ENCODE measurements around the gene SLC7A10. TPM values are rescaled to one million over a fixed set of nuclear protein-coding genes. Genes with fewer than 3 reads are reported as not detected.

SLC7A10 gene
- total and polyA plus RNA-seq, 2 donors from 2014 or later = 0.41 TPM; not detected in 1

DNA sequence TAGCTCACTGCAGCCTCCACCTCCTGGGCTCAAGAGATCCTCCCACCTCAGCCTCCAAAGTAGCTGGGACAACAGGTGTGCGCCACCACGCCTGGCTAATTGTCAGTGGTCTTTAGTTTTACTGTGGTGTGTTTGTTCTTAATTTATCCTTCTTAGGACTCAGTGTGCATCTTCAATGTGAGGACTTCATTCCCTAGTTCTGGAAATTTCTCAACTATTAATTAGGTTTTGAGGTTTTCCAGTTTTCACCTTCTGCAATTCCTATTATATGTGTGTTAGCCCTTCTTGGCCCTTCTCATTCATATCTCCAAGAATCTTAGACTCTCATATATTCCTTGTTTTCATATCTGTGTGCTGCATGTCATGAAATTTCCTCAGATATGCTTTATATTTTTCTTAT lies 32.2 kb upstream of the SLC7A10 start:
- FAIRE-seq (no peak), DNase-seq (no peak)

GRCh38 chr19:33256261-33256660 lies 30.6 kb upstream of the SLC7A10 start:
- TF ChIP-seq, protein P1, sequence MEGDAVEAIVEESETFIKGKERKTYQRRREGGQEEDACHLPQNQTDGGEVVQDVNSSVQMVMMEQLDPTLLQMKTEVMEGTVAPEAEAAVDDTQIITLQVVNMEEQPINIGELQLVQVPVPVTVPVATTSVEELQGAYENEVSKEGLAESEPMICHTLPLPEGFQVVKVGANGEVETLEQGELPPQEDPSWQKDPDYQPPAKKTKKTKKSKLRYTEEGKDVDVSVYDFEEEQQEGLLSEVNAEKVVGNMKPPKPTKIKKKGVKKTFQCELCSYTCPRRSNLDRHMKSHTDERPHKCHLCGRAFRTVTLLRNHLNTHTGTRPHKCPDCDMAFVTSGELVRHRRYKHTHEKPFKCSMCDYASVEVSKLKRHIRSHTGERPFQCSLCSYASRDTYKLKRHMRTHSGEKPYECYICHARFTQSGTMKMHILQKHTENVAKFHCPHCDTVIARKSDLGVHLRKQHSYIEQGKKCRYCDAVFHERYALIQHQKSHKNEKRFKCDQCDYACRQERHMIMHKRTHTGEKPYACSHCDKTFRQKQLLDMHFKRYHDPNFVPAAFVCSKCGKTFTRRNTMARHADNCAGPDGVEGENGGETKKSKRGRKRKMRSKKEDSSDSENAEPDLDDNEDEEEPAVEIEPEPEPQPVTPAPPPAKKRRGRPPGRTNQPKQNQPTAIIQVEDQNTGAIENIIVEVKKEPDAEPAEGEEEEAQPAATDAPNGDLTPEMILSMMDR (IDR thresholded peaks at IDR 0.05; ENCODE audit: borderline replicate concordance, extremely low read depth, insufficient read depth) = no peak
- Histone ChIP-seq H3K4me1 (ENCODE audit: control insufficient read depth in 2 of 3, insufficient read depth in 2 of 3, low read depth in 1 of 3, low read length in 3 of 3) (no peaks in the 10 kb centered on the region), H3K36me3 (ENCODE audit: control insufficient read depth in 2 of 3, insufficient read depth in 3 of 3, low read length in 3 of 3) (no peaks in the 10 kb centered on the region), H3K27me3 (ENCODE audit: control insufficient read depth, insufficient read depth, low read length) (no peaks in the 10 kb centered on the region), H3K4me3 (ENCODE audit: low read length in 3 of 3) (no peak overlapping the region), H3K9ac (ENCODE audit: low read length in 3 of 3) (no peak overlapping the region), H3K9me3 (ENCODE audit: control insufficient read depth in 2 of 3, insufficient read depth in 1 of 3, low read length in 3 of 3) (no peaks in the 10 kb centered on the region), H3K27ac (ENCODE audit: low read depth in 2 of 2, low read length in 2 of 2) (no peak overlapping the region)
- intact Hi-C loops (cut with DNase I) = no loop called here
- no peak for FAIRE-seq
- DNase-seq = peak in 1 of 5 donors; percentile 45

More for the DNA sequence above, 32.2 kb upstream of the SLC7A10 start:
- Histone ChIP-seq H3K27ac (ENCODE audit: low read depth in 2 of 2, low read length in 2 of 2) (no peak overlapping the region), H3K36me3 (ENCODE audit: control insufficient read depth in 2 of 3, insufficient read depth in 3 of 3, low read length in 3 of 3) (no peaks in the 10 kb centered on the region), H3K27me3 (ENCODE audit: control insufficient read depth, insufficient read depth, low read length) (no peaks in the 10 kb centered on the region), H3K9ac (ENCODE audit: low read length in 3 of 3) (no peak overlapping the region), H3K9me3 (ENCODE audit: control insufficient read depth in 2 of 3, insufficient read depth in 1 of 3, low read length in 3 of 3) (no peaks in the 10 kb centered on the region), H3K4me3 (ENCODE audit: low read length in 3 of 3) (no peak overlapping the region), H3K4me1 (ENCODE audit: control insufficient read depth in 2 of 3, insufficient read depth in 2 of 3, low read depth in 1 of 3, low read length in 3 of 3) (no peaks in the 10 kb centered on the region)
- intact Hi-C loops (cut with DNase I) = no loop called here
- TF ChIP-seq, protein P1 (IDR thresholded peaks at IDR 0.05; ENCODE audit: borderline replicate concordance, extremely low read depth, insufficient read depth) = no peak

DNA sequence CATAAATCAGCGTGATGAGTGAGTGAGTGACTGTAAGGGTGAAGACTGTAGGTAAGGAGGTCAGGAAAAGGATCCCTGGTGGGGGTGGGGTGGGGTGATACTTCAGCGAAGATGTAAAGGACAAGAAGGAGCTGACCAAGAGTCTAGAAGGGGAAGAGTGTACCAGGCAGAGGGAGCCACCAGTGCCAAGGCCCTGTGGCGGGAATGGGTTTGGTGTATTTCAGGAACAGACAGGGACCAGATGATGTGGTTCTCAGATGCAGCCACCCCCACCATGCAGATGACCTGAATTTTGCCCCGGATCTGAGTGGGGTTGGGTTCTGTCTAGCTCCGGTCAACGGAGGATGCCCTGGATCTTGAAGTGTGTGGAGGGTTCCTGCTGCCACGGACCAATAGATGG lies 30.1 kb upstream of the SLC7A10 start:
- Histone ChIP-seq H3K4me1 (ENCODE audit: control insufficient read depth in 2 of 3, insufficient read depth in 2 of 3, low read depth in 1 of 3, low read length in 3 of 3) (no peaks in the 10 kb centered on the region), H3K4me3 (ENCODE audit: low read length in 3 of 3) (no peak overlapping the region), H3K9ac (ENCODE audit: low read length in 3 of 3) (no peak overlapping the region), H3K9me3 (ENCODE audit: control insufficient read depth in 2 of 3, insufficient read depth in 1 of 3, low read length in 3 of 3) (no peaks in the 10 kb centered on the region), H3K36me3 (ENCODE audit: control insufficient read depth in 2 of 3, insufficient read depth in 3 of 3, low read length in 3 of 3) (no peaks in the 10 kb centered on the region), H3K27ac (ENCODE audit: low read depth in 2 of 2, low read length in 2 of 2) (no peak overlapping the region), H3K27me3 (ENCODE audit: control insufficient read depth, insufficient read depth, low read length) (no peaks in the 10 kb centered on the region)
- TF ChIP-seq, protein P1 (IDR thresholded peaks at IDR 0.05; ENCODE audit: borderline replicate concordance, extremely low read depth, insufficient read depth) = no peak
- FAIRE-seq (no peak), DNase-seq (no peak)
- intact Hi-C loops (cut with DNase I) = no loop called here

DNA sequence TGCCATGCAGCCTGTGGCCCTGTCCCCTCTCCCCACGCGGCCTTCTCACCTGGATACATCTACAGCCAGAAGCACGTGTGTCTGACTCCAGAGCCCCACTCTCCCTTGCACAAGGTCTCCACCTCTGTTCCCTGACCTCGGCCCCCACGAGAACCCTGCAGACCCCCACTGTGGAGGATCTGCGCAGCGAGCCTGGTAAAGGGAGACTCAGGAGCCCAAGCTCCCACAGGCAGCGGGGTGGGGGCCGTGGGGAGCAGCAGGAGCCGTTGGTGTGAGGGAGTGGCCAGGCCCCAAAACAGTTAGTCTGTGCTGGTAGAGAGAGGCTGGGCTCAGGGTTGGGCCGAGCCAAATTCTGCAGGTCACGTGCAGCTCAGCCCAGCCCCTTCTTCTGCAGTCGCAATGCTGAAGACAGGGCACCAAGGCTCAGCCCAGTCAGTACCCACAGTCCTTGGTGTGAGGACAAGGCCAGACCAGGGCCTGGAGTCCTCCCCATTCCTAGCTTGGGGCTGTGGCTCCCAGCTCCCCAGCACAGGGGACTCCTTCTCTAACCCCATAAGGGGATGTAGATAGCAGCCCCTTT lies 28.7 kb upstream of the SLC7A10 start:
- intact Hi-C loops (cut with DNase I) = no loop called here
- DNase-seq (no peak), FAIRE-seq (no peak)

More for the DNA sequence above, 28.7 kb upstream of the SLC7A10 start:
- TF ChIP-seq, protein P1 (IDR thresholded peaks at IDR 0.05; ENCODE audit: borderline replicate concordance, extremely low read depth, insufficient read depth) = no peak
- H3K4me3 ChIP-seq (ENCODE audit: low read length in 3 of 3) = no peak overlapping the region
- H3K27ac ChIP-seq (ENCODE audit: low read depth in 2 of 2, low read length in 2 of 2) = no peak overlapping the region
- H3K36me3 ChIP-seq (ENCODE audit: control insufficient read depth in 2 of 3, insufficient read depth in 3 of 3, low read length in 3 of 3) = peaks cover 0 to 2% (median 0%) of the 10 kb centered on the region in 3 donors
- H3K9me3 ChIP-seq (ENCODE audit: control insufficient read depth in 2 of 3, insufficient read depth in 1 of 3, low read length in 3 of 3) = peaks cover 0 to 2% (median 0%) of the 10 kb centered on the region in 3 donors
- H3K9ac ChIP-seq (ENCODE audit: low read length in 3 of 3) = no peak overlapping the region
- H3K27me3 ChIP-seq (ENCODE audit: control insufficient read depth, insufficient read depth, low read length) = peaks cover 2% of the 10 kb centered on the region
- no peaks in the 10 kb centered on the region for H3K4me1 ChIP-seq (ENCODE audit: control insufficient read depth in 2 of 3, insufficient read depth in 2 of 3, low read depth in 1 of 3, low read length in 3 of 3)
